HG02943 (cell line): ENCODE results near the gene HDAC4.
"Not testable (repeated sequence)": the region's sequence is repeated elsewhere in the genome, so short reads cannot be mapped to it uniquely, and the experiment has no call there.

ENCODE experiments used
- ATAC-seq: cut with Tn5 transposase; IDR thresholded peaks from one replicate; pipeline ENCODE4 v1.9.1; 2021; ENCODE audit warnings: mild to moderate bottlenecking, low read depth, moderate library complexity; ENCODE audit not compliant: unreplicated experiment

Gene HDAC4

DNA sequence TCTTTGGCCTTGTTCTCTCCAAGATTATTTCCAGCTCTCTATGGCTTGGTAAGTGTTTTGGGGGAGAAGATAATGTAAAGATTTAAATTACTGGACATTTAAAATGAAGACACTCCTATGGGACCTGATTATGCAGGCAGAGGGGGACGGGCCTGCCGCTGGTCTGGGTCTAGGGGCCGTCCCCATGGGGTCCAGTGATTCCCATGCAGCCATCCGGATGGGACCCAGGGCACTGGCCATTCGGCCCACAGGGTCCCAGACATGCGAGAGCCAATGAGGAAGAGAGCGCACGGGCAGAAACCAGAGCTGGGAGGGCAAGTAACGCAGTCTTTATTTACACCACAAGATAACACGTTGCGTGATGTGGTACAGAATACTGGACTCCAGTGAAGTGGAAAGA lies 353.0 kb downstream of the HDAC4 start:
- ATAC-seq = no peak

DNA sequence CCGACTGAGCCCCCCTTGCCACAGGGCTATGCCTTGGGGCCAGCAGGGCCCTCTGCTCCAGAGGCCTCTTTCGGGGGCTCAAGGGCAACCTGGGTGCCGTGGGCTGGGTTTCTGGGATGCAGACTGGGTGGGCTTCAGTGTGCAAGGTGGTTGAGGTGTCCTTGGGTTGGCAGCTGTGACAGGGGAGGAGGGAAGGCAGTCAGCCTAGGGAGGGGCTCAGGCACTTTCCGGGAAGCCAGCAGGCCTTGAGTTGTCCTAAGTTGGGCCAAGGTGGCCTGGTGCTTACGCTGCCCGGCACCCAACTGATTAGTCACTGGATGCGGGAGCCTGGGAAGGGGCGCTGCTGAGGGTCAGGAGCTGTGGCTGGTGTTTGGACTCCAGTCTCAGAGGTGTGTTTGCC lies 353.4 kb downstream of the HDAC4 start:
- no peak for ATAC-seq

DNA sequence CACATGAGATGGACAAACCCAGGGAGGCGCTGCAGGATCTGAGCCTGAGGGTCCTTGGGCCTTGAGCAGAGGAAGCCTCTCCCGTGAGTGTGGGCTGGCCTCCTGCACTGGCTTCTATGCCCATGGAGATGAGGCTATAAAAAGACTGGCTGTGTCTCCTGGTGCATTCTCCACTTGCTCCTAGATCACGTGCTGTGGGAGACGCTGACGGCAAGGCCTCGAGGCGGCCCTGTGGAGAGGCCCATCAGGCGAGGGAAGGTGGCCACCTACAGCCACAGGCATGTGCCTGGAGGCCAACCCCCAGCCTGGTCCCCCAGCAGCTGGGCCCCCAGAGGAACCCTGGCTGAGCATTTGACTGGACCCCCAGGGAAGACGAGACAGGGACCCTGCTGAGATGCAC lies 354.0 kb downstream of the HDAC4 start:
- ATAC-seq = no peak

GRCh38 chr2:239044336-239044735 lies 356.5 kb downstream of the HDAC4 start:
- no peak for ATAC-seq

DNA sequence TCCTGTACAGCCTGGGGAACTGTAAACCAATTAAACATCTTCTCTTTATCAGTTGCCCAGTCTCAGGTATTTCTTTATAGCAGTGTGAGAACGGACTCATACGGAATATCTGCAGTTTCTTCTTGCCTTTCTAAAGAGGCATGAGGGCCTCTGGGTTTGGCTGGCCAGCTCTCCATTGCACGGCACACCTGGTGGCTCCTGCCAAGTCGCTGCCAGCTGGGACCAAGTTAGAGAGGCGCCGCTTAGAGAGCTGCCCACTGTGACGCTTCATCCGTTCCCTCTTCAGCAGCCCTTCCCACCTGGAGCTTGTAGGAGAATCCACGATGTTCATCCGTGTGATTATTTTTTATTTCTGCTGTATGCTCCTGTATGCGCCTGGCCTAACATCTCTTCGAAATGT lies 357.5 kb downstream of the HDAC4 start:
- no peak for ATAC-seq

GRCh38 chr2:239042551-239043320 lies 358.1 kb downstream of the HDAC4 start:
- ATAC-seq = no peak

GRCh38 chr2:239042046-239042445 lies 358.8 kb downstream of the HDAC4 start:
- no peak for ATAC-seq

GRCh38 chr2:239041062-239041461 lies 359.8 kb downstream of the HDAC4 start:
- no peak for ATAC-seq

GRCh38 chr2:239040152-239040761 lies 360.6 kb downstream of the HDAC4 start:
- no peak for ATAC-seq

- ATAC-seq = no peak
Observed at GRCh38 chr2:239039479-239039861, 361.4 kb downstream of the HDAC4 start.

GRCh38 chr2:239038773-239039478 lies 361.9 kb downstream of the HDAC4 start:
- no peak for ATAC-seq

- not testable (repeated sequence) for ATAC-seq
Observed at GRCh38 chr2:239038284-239038683, 362.5 kb downstream of the HDAC4 start.

- no peak for ATAC-seq
Observed at GRCh38 chr2:239037559-239037910, 363.3 kb downstream of the HDAC4 start.

DNA sequence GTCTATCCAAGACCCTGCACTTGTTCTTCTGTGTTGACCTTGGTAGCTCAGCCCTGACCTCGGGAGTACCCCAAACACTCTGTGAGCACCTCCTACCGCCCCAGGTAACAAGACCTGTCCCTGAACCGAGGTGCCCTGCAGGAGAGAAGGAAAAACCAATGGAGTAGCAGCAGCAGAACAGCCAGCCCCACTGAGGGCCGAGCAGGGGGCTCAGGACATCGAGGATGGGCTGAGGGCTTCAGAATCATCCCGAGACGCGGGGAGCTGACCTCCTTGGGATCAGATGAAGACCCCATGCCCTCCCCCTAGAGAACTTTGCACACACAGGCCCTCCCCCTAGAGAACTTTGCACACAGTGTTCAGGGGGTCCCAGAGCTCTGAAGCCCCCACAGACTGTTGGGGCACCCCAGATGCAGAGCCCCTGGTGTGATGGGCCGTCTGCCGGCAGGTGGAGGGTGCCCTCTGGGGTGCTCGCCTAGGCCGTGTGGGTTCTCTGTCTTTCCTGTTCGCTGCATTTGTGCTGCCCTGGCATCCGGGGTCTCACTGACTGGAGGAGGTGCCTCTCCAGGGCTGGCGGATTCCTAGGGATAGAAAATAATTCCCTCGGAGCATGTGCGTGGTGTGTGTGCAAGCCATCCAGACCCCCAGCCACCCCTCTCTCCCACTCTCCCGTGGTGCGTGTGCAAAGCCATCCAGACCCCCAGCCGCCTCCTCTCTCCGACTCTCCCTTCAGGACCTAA lies 363.8 kb downstream of the HDAC4 start:
- no peak for ATAC-seq

- ATAC-seq = no peak
Observed at GRCh38 chr2:239035997-239036731, 364.7 kb downstream of the HDAC4 start.

GRCh38 chr2:239035361-239035814 lies 365.4 kb downstream of the HDAC4 start:
- ATAC-seq = no peak

- ATAC-seq = no peak
Observed at GRCh38 chr2:239034561-239035341, 366.1 kb downstream of the HDAC4 start.

DNA sequence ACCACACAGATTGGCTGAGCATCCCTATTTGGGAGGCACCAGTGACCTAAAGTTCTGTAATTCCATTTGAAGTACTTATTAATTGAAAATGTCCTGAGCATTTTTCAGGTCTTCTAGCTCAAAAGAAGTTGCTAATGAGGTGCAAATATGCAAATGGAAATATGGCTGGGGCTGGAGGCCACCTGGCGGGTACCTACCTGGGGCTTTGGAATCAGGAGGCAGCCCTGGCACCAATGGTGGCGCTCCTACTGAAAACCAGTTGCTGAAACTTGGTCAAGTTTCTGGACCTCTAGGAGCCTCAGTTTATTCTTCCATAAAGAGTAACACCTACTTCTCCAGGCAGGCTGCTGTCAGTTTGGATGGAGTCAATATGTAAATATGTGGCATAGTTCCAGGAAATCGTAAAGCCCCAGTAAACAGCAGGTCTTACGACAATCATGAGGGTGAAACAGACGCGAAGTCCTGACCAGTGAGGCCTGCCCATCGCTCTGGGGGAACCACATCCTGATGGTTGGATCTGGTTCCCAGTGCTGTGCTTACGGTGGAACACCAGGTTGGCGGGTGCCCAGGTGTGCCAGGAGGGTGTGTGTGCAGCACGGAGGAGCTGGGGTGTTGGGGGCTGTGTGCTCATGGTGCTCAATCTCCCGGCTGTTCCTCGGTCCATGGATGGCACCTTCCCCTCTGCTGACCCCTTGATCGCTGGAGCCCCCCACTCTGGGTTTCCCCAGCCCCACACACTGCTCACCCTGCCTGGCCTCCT lies 366.8 kb downstream of the HDAC4 start:
- no peak for ATAC-seq

DNA sequence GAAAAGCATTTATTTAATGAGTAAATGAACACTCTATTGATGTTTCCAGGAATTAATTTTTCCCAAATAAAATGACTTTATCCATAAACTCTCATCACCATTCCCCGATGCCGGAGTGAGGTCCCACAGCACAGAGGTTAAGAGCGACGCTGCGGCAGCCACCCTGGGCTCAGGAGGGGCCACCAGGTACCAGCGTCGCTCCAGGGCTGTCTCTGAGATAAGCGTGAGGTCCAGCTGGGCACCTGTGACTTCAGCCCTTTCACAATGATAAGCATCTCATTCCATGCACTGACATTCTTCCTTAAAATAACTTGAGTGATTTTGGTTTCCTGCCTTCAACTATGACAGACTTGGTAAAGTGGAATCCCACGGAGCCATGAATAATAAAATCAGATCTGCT lies 370.9 kb downstream of the HDAC4 start:
- no peak for ATAC-seq
